ENCODE data around the gene RFC1.
"Not testable (repeated sequence)": the region's sequence is repeated elsewhere in the genome, so short reads cannot be mapped to it uniquely, and the experiment has no call there.

Gene RFC1

GRCh38 chr4:39365830-39366771 is at the start of gene RFC1:
Gene RFC1 (minus strand): TSS chr4:39366362. CDS start chr4:39366241, 121 bp downstream.
- peak; percentile 95 for DNase-seq

- no peak for DNase-seq
Measured at GRCh38 chr4:39415678-39416283, 49.6 kb upstream of the RFC1 start.

- not testable (repeated sequence) for DNase-seq
Measured at GRCh38 chr4:39411561-39411960, 45.4 kb upstream of the RFC1 start.

GRCh38 chr4:39410415-39410814 is 44.3 kb upstream of the RFC1 start:
- DNase-seq: no peak

GRCh38 chr4:39407584-39407885 is 41.4 kb upstream of the RFC1 start:
- DNase-seq: no peak

GRCh38 chr4:39406763-39407583 is 40.8 kb upstream of the RFC1 start, which contains the start of gene KLB:
Gene KLB (plus strand): TSS chr4:39406930. CDS start chr4:39406950, 20 bp downstream.
- DNase-seq: no peak

- DNase-seq: not testable (repeated sequence)
Measured at GRCh38 chr4:39401640-39402039, 35.5 kb upstream of the RFC1 start.

GRCh38 chr4:39394706-39395105 is 28.5 kb upstream of the RFC1 start:
- DNase-seq: no peak

- no peak for DNase-seq
Measured at GRCh38 chr4:39390603-39391002, 24.4 kb upstream of the RFC1 start.

GRCh38 chr4:39384563-39384962 is 18.4 kb upstream of the RFC1 start:
- no peak for DNase-seq

GRCh38 chr4:39383690-39384089 is 17.5 kb upstream of the RFC1 start:
- DNase-seq: no peak

- no peak for DNase-seq
Measured at GRCh38 chr4:39375478-39375877, 9.3 kb upstream of the RFC1 start.

GRCh38 chr4:39371209-39371608 is 5.0 kb upstream of the RFC1 start:
- DNase-seq: not testable (repeated sequence)

GRCh38 chr4:39369301-39369700 is 3.1 kb upstream of the RFC1 start:
- DNase-seq: no peak

GRCh38 chr4:39367166-39367565 is 1.0 kb upstream of the RFC1 start:
- no peak for DNase-seq

- DNase-seq: no peak
Measured at GRCh38 chr4:39365360-39365759, 802 bp downstream of the RFC1 start.

- DNase-seq: no peak
Measured at GRCh38 chr4:39363773-39364393, 2.3 kb downstream of the RFC1 start.

GRCh38 chr4:39362827-39363226 is 3.3 kb downstream of the RFC1 start:
- no peak for DNase-seq

- DNase-seq: not testable (repeated sequence)
Measured at GRCh38 chr4:39360611-39361010, 5.6 kb downstream of the RFC1 start.

GRCh38 chr4:39357002-39357401 is 9.2 kb downstream of the RFC1 start:
- DNase-seq: no peak

- DNase-seq: no peak
Measured at GRCh38 chr4:39354254-39354552, 12.0 kb downstream of the RFC1 start.

GRCh38 chr4:39353478-39354253 is 12.5 kb downstream of the RFC1 start:
- DNase-seq: no peak

Data from CD4-positive, alpha-beta T cell treated with Interleukin-17A for 4 hours (primary cell).